Upper lobe of right lung (tissue), 1 donor: ENCODE data around the gene MASP1. TPM values are rescaled to one million over a fixed set of nuclear protein-coding genes. Genes with fewer than 3 reads are reported as not detected.

Experiments
- ATAC-seq: fragments of 200-7000 bp; cut with Tn5 transposase; one replicate; pipeline ENCODE4 v1.9.1; 2020; ENCODE audit warnings: mild to moderate bottlenecking, moderate library complexity
- DNase-seq: peaks from one replicate; pipeline ENCODE4 v3.0.0-alpha.2; 2020
- H3K27ac ChIP-seq: fragments of 200-600 bp; one replicate; pipeline ENCODE4 v1.8.0; 2022
- H3K27me3 ChIP-seq: fragments of 200-600 bp; one replicate; pipeline ENCODE4 v1.8.0; 2022; ENCODE audit warnings: mild to moderate bottlenecking
- H3K36me3 ChIP-seq: fragments of 200-600 bp; one replicate; pipeline ENCODE4 v1.8.0; 2022
- H3K4me1 ChIP-seq: fragments of 200-600 bp; one replicate; pipeline ENCODE4 v1.8.0; 2022
- H3K4me3 ChIP-seq: fragments of 200-600 bp; one replicate; pipeline ENCODE4 v1.8.0; 2022; ENCODE audit warnings: mild to moderate bottlenecking
- H3K9me3 ChIP-seq: fragments of 200-600 bp; one replicate; pipeline ENCODE4 v1.8.0; 2022
- intact Hi-C: fragments of 100-400 bp; cut with DNase I; formaldehyde crosslinking; loops from one replicate; pipeline ENCODE4 v1.11.0; 2022
- total RNA-seq: library from RNA; stranded (reverse); fragmentation: NEBNext Ultra II Directional; extraction: Animal tissue kit (Norgen Biotek cat#: 25700); gene quantifications from one replicate; pipeline ENCODE4 v1.2.1, GENCODE V29; 2021
- TF ChIP-seq, protein P1 (sequence below): fragments of 200-600 bp; IDR thresholded peaks from one replicate; pipeline ENCODE4 v1.8.0; 2022; ENCODE audit warnings: antibody characterized with exemption
- donor health status: DM: no; HTN: yes; CAD: no; lungs with severe emphysema.

The MASP1 gene
- total RNA-seq, 1 donor from 2014 or later: 5.9 TPM

DNA sequence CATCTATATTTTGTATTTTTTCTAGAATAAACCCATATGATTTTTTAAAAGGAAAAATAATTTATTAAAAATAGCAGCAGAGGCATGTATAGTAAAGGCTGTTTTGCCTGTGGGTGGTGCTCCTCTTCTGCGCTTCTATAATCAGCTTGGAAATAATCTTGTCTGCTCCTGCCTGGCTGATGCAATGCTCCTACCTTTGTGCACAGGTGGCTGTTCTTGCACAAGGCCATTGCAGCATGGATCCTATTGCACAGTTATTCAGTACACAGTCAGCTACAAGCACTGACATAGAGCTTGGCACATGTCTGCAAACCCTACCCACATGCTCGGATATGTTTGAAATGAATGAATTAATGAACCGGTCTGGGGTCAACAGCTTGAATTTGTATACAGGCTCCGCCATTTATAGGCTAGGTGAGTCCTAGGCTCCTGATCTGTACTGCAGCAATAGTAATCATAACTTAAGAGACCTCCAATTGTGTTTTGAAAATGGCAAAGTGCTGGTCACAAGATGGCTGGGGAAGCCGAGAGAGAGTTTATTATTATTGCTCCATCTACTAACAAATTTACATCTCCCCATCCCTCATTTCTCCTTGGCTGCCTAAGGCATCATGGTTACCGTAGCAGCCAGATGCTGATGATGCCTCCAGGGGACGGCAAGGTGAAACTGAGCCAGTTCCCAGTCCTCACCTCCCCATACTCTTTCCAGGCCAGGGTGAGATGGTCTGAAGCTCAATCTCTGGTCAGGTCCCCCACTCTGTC lies 94.8 kb downstream of the MASP1 start:
- ATAC-seq (no peak), DNase-seq (no peak)
- TF ChIP-seq, protein P1, sequence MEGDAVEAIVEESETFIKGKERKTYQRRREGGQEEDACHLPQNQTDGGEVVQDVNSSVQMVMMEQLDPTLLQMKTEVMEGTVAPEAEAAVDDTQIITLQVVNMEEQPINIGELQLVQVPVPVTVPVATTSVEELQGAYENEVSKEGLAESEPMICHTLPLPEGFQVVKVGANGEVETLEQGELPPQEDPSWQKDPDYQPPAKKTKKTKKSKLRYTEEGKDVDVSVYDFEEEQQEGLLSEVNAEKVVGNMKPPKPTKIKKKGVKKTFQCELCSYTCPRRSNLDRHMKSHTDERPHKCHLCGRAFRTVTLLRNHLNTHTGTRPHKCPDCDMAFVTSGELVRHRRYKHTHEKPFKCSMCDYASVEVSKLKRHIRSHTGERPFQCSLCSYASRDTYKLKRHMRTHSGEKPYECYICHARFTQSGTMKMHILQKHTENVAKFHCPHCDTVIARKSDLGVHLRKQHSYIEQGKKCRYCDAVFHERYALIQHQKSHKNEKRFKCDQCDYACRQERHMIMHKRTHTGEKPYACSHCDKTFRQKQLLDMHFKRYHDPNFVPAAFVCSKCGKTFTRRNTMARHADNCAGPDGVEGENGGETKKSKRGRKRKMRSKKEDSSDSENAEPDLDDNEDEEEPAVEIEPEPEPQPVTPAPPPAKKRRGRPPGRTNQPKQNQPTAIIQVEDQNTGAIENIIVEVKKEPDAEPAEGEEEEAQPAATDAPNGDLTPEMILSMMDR: no peak
- no peaks in the 10 kb centered on the region for H3K4me1 ChIP-seq
- H3K36me3 ChIP-seq: no peaks in the 10 kb centered on the region
- H3K27me3 ChIP-seq: no peaks in the 10 kb centered on the region
- intact Hi-C loops: no loop called here
- H3K27ac ChIP-seq: no peak overlapping the region
- no peak overlapping the region for H3K4me3 ChIP-seq
- no peaks in the 10 kb centered on the region for H3K9me3 ChIP-seq

DNA sequence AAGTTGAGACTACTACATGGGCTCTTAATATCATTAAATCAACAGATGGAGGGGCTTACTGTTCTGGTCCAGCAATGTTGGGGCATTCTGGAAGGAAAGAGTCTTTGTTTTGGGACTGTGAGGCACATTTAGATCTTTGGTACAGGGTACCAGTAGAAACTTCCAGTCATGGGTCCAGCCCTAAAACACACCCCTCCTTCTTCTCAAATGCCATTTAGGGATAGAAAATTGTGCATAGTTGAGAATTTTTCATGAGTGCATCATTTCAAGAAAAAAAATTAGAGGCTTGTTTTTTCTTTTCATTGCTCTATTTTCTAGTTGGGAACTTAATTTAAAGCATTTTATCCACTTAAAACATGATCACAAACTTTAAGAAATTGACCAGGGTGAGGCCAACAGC lies 98.4 kb downstream of the MASP1 start:
- H3K27ac ChIP-seq: no peak overlapping the region
- intact Hi-C loops: no loop called here
- H3K27me3 ChIP-seq: no peaks in the 10 kb centered on the region
- no peaks in the 10 kb centered on the region for H3K9me3 ChIP-seq
- no peak for DNase-seq
- no peak for ATAC-seq
- TF ChIP-seq, protein P1: no peak
- H3K4me3 ChIP-seq: no peak overlapping the region
- no peaks in the 10 kb centered on the region for H3K36me3 ChIP-seq
- H3K4me1 ChIP-seq: no peaks in the 10 kb centered on the region

- no peaks in the 10 kb centered on the region for H3K27me3 ChIP-seq
- intact Hi-C loops: no loop called here
- no peak overlapping the region for H3K4me3 ChIP-seq
- no peaks in the 10 kb centered on the region for H3K36me3 ChIP-seq
- H3K9me3 ChIP-seq: no peaks in the 10 kb centered on the region
- peaks cover 5% of the 10 kb centered on the region for H3K4me1 ChIP-seq
- TF ChIP-seq, protein P1: no peak
- no peak overlapping the region for H3K27ac ChIP-seq
- ATAC-seq (no peak), DNase-seq (no peak)
These were observed 100.3 kb downstream of the MASP1 start for GRCh38 chr3:187191271-187191670.

- Histone ChIP-seq H3K4me3 (no peak overlapping the region), H3K4me1 (peaks cover 5% of the 10 kb centered on the region), H3K9me3 (no peaks in the 10 kb centered on the region), H3K36me3 (no peaks in the 10 kb centered on the region), H3K27ac (no peak overlapping the region), H3K27me3 (no peaks in the 10 kb centered on the region)
- DNase-seq (no peak), ATAC-seq (peak; percentile 41)
- intact Hi-C loops: no loop called here
- TF ChIP-seq, protein P1: no peak
These were observed 102.6 kb downstream of the MASP1 start for GRCh38 chr3:187188931-187189330.

- TF ChIP-seq, protein P1: no peak
- Histone ChIP-seq H3K4me3 (no peak overlapping the region), H3K4me1 (peaks cover 5% of the 10 kb centered on the region), H3K9me3 (no peaks in the 10 kb centered on the region), H3K27me3 (no peaks in the 10 kb centered on the region), H3K36me3 (no peaks in the 10 kb centered on the region), H3K27ac (peak overlapping the region; percentile 51)
- ATAC-seq (peak; percentile 90), DNase-seq (no peak)
- intact Hi-C loops: no loop called here
These were observed 104.6 kb downstream of the MASP1 start for GRCh38 chr3:187186801-187187421.
